GM18909 (cell line): ENCODE measurements around the gene OSM.
"Not testable (repeated sequence)": the region's sequence is repeated elsewhere in the genome, so short reads cannot be mapped to it uniquely, and the experiment has no call there.

ENCODE experiments used
- ATAC-seq: cut with Tn5 transposase; IDR thresholded peaks from one replicate; pipeline ENCODE4 v1.9.1; 2021; ENCODE audit warnings: mild to moderate bottlenecking; ENCODE audit not compliant: unreplicated experiment, poor library complexity

Gene OSM

DNA sequence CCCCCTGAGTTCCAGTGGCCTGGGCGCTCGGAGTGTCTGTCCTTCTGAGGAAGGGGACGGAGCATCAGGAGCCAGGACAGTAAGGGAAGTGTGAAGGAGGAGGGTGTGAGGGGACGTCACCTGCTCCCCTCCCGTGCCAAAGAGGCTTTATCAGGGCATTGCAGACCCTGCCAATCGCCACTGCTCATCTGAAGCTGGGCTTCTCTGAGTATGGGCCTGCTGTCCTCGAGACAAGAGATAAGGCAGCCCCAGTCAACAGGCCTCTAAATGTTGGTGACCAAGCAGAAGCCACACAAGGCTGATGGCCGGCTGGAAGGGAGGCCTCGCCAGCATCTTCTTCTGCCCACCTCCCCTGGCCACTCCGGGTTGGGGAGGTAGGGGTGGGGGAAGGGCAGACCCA is 49.9 kb downstream of the OSM start:
- no peak for ATAC-seq

DNA sequence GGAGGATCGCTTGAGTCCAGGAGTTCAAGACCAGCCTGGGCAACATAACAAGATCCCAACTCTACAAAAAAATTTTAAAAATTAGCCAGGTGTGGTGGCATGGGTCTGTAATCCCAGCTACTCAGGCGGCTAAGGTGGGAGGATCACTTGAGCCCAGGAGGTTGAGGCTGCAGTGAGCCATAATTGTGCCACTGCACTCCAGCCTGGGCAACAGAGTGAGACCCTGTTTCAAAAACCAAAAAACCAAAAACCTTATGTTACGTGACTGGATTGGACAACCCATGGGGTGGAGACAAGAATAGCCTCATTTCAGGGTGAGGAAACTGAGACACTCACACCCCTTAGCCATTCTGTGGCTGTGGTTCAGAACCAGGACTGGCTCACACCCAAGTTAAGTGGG is 50.4 kb downstream of the OSM start:
- ATAC-seq, result not testable (repeated sequence)

DNA sequence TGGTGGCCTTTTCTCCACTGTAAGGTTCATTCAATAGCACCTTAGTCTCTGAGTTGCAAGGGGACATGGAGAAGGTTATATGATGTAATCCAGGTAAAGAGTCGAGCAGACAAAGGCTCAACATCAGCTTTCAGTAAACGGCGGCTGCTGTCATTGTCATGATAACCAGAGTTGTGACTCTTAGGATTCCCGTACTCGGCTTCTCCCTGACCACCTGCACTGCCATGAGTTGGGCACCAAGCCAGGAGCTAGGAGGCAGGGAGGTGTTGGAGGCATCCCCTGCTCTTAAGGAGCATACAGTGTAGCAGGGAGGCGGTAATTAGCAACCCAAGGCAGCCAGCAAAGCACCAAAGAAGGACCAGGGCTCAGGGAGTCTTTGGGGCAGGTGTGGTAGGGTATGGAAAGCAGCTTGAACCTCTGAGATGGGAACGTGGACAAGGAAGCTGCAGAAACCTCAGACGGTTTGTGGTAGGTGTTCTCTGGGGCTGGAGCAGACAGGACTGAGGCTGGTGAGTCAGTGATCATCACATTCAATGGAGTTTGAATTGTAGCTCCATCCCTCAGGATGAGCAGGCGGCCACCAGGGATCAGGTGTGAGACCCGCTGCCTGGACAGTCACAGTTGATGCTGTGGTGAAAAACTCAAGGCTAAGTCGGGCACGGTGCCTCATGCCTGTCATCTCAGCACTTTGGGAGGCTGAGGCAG is 51.8 kb downstream of the OSM start:
- no peak for ATAC-seq

DNA sequence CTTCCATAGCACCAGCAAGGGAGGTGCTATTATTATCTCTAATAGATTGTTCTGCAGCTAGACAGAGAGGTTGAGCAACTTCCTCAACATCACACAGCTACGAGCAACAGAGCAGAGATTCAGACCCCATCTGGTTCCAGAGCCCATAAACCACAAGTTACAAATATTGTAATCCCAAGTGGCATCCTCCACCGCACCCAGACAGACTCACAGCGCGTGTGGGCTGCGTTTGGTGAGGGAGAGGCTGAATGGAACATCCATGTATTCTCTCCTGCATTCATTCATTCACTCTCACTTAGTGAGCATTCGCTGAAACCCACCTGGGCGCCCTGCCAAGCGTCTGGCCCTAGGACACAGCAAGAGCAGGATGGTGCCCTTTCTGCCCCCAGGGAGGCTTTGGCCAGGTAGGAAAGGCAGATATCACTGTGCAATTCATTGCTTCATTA is 53.6 kb downstream of the OSM start:
- no peak for ATAC-seq
